ENCODE results near the gene TST. TPM values are rescaled to one million over a fixed set of nuclear protein-coding genes. Genes with fewer than 3 reads are reported as not detected.
A peak's percentile ranks its signal among the peaks of the same experiment; 100 is the strongest.

Gene TST
- total RNA-seq, 3 donors from 2014 or later (not counting 1 experiment from before 2014, with no cell fraction given) = 3.1 to 4.9 (median 4.3) TPM

DNA sequence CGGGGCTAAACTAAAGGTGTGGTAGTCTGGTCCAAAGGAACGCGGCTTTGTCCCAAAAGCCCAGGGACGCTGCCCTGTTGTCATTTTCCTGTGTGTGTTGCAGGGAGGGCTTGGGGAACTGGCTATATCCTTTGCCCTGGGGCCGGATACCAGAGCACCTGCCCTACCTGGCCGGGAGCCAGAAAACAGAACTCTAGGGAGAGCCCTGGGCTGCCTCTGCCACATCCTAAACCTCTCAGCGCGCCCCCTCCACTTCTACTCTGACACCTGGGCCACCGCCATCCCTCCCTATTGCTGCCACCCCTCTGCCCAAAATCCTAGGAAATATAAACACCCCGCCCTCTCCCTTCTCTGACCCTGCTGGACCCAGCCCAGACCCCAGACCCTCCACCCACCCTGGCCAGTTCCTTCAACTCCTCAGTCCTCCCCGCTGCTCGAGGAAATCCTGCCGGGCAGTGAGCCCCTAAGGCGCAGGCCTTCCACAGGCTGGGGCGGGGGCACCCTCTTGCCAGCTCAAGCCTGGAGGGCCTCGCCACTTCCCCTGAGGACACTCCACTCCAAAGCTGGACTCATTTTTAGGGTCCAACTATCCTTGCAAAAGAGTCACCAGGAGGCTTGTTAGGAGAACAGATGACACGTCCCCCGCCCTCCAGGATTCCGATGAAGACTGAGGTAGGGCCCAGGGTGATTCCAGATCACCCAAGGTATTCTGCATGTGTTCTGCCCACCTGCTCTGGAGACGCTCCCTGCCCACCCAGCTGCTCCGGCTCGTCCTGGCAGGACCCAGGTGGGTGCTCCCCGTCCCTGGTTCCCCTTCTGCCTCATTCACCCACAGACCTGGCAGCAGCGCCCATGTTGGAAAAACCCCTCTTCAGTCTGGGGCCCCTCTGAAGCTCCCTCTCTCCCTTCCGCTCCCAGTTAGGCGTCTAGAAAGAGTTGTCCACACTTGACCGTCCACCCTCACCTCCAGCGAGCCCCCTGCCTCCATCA lies 44.5 kb upstream of the TST start:
- no peaks in the 10 kb centered on the region for H3K4me1 Mint-ChIP-seq
- no peak overlapping the region for H3K27ac ChIP-seq (ENCODE audit: low read length)
- ATAC-seq = no peak
- WGBS (ENCODE audit: insufficient coverage) = 85% methylated on average over 28 of the region's 28 CpGs
- no peak overlapping the region for H3K4me3 ChIP-seq (ENCODE audit: low read length)
- intact Hi-C loops (cut with micrococcal nuclease) = no loop called here
- H3K9me3 ChIP-seq (ENCODE audit: control insufficient read depth, insufficient read depth, low read length) = no peaks in the 10 kb centered on the region
- H3K36me3 Mint-ChIP-seq = no peaks in the 10 kb centered on the region
- H3K36me3 ChIP-seq (ENCODE audit: control insufficient read depth, insufficient read depth, low read length) = peaks cover 8% of the 10 kb centered on the region
- peaks cover 7 to 11% of the 10 kb centered on the region in 2 donors for H3K27me3 Mint-ChIP-seq (ENCODE audit: low read depth in 2 of 2)
- H3K4me3 Mint-ChIP-seq = no peak overlapping the region
- H3K9me3 Mint-ChIP-seq = no peaks in the 10 kb centered on the region
- H3K4me1 ChIP-seq (ENCODE audit: control insufficient read depth, insufficient read depth, low read length) = no peaks in the 10 kb centered on the region
- DNase-seq = peak in 1 of 2 donors; percentile 48
- no peak overlapping the region for H3K27ac Mint-ChIP-seq
- TF ChIP-seq, protein P1, sequence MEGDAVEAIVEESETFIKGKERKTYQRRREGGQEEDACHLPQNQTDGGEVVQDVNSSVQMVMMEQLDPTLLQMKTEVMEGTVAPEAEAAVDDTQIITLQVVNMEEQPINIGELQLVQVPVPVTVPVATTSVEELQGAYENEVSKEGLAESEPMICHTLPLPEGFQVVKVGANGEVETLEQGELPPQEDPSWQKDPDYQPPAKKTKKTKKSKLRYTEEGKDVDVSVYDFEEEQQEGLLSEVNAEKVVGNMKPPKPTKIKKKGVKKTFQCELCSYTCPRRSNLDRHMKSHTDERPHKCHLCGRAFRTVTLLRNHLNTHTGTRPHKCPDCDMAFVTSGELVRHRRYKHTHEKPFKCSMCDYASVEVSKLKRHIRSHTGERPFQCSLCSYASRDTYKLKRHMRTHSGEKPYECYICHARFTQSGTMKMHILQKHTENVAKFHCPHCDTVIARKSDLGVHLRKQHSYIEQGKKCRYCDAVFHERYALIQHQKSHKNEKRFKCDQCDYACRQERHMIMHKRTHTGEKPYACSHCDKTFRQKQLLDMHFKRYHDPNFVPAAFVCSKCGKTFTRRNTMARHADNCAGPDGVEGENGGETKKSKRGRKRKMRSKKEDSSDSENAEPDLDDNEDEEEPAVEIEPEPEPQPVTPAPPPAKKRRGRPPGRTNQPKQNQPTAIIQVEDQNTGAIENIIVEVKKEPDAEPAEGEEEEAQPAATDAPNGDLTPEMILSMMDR (IDR thresholded peaks at IDR 0.05) = no peak
- peaks cover under 1% of the 10 kb centered on the region for H3K27me3 ChIP-seq (ENCODE audit: control insufficient read depth, insufficient read depth, low read length)

DNA sequence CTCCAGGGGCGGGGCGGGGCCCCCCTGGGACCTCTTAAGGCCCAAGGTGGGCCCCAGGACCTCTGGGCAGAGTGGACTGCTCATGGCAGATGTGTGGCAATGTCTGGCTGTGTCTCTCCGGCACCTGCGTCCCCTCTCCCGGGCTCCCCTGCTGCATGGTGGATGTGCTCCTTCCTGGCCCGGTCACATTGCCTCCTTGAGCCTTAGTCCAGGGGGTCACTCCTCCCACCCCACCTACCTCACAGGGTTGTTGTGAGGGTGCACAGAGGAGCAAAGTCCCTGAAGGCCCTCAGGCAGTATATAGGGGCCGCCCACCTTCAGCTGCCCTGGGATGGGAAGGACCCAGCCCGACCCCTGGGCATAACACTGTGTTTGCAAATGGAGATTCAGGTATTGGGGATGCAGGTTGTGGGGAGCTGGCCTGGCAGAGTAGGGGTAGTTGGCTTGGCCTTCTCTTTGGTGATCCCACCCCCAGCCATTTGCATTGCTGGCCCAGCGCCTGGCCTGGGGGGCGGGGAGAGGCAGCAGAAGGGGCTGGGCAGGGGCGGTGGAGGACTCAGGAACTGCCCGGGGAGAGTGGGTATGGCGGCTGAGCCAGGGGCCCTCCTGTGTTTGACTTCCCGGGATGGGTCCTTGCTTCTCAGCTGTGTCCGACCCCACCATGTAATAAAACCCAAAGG lies 43.6 kb upstream of the TST start:
- WGBS (ENCODE audit: insufficient coverage) = 92% methylated on average over 14 of the region's 15 CpGs

DNA sequence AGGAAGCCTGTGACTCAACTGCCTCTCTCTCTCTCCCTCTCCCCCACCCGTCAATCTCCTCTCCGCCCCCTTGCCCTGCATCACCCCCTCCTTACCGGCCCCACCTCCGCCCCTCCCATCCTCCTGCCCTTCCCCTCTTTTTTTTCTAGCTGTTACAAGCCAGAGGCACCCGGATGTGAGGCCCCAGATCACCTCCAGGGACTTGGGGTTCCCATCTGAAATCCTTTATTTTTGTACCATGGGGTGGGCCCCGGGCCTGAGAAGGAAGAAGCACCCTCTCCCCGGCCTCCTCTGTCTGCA lies 43.1 kb upstream of the TST start:
- Histone ChIP-seq H3K27ac (ENCODE audit: low read length) (no peak overlapping the region), H3K4me3 (ENCODE audit: low read length) (no peak overlapping the region), H3K9me3 (ENCODE audit: control insufficient read depth, insufficient read depth, low read length) (no peaks in the 10 kb centered on the region), H3K27me3 (ENCODE audit: control insufficient read depth, insufficient read depth, low read length) (no peaks in the 10 kb centered on the region), H3K4me1 (ENCODE audit: control insufficient read depth, insufficient read depth, low read length) (no peaks in the 10 kb centered on the region), H3K36me3 (ENCODE audit: control insufficient read depth, insufficient read depth, low read length) (peaks cover 20% of the 10 kb centered on the region)
- WGBS (ENCODE audit: insufficient coverage) = 69% methylated on average over 7 of the region's 7 CpGs
- Mint-ChIP-seq H3K27ac (no peak overlapping the region), H3K4me1 (no peaks in the 10 kb centered on the region), H3K4me3 (no peak overlapping the region), H3K9me3 (no peaks in the 10 kb centered on the region), H3K27me3 (ENCODE audit: low read depth in 2 of 2) (no peaks in the 10 kb centered on the region), H3K36me3 (no peaks in the 10 kb centered on the region)
- intact Hi-C loops (cut with micrococcal nuclease) = no loop called here
- TF ChIP-seq, protein P1 (IDR thresholded peaks at IDR 0.05) = no peak
- no peak for DNase-seq
- ATAC-seq = no peak

More for the DNA sequence above, 43.6 kb upstream of the TST start:
- H3K27me3 Mint-ChIP-seq (ENCODE audit: low read depth in 2 of 2) = peaks cover 2 to 4% of the 10 kb centered on the region in 2 donors
- no peak for DNase-seq
- no peak for ATAC-seq
- Histone ChIP-seq H3K36me3 (ENCODE audit: control insufficient read depth, insufficient read depth, low read length) (peaks cover 15% of the 10 kb centered on the region), H3K27ac (ENCODE audit: low read length) (no peak overlapping the region), H3K9me3 (ENCODE audit: control insufficient read depth, insufficient read depth, low read length) (no peaks in the 10 kb centered on the region), H3K4me3 (ENCODE audit: low read length) (no peak overlapping the region), H3K27me3 (ENCODE audit: control insufficient read depth, insufficient read depth, low read length) (no peaks in the 10 kb centered on the region), H3K4me1 (ENCODE audit: control insufficient read depth, insufficient read depth, low read length) (no peaks in the 10 kb centered on the region)
- no peaks in the 10 kb centered on the region for H3K9me3 Mint-ChIP-seq
- TF ChIP-seq, protein P1 (IDR thresholded peaks at IDR 0.05) = no peak
- H3K4me1 Mint-ChIP-seq = no peaks in the 10 kb centered on the region
- no peak overlapping the region for H3K27ac Mint-ChIP-seq
- H3K4me3 Mint-ChIP-seq = no peak overlapping the region
- intact Hi-C loops (cut with micrococcal nuclease) = no loop called here
- H3K36me3 Mint-ChIP-seq = no peaks in the 10 kb centered on the region
